Gastroesophageal sphincter (tissue), 3 donors: ENCODE measurements around the gene GIMAP2.

Source experiments
- CTCF ChIP-seq, 4 experiments: fragments of 200-600 bp in 2 of 4; fragments of 450-650 bp in 2 of 4; sonication (generic) in 1 of 4; IDR thresholded peaks; one replicate each; pipeline ENCODE4 v1.5.1; 2017 to 2019; ENCODE audit warnings: antibody characterized with exemption in 4 of 4, mild to moderate bottlenecking in 2 of 4, moderate library complexity in 2 of 4
- EP300 ChIP-seq: sonication (generic); formaldehyde crosslinking; IDR thresholded peaks from one replicate; pipeline ENCODE4 v1.6.1; 2017; ENCODE audit warnings: antibody characterized with exemption, mild to moderate bottlenecking

DNA sequence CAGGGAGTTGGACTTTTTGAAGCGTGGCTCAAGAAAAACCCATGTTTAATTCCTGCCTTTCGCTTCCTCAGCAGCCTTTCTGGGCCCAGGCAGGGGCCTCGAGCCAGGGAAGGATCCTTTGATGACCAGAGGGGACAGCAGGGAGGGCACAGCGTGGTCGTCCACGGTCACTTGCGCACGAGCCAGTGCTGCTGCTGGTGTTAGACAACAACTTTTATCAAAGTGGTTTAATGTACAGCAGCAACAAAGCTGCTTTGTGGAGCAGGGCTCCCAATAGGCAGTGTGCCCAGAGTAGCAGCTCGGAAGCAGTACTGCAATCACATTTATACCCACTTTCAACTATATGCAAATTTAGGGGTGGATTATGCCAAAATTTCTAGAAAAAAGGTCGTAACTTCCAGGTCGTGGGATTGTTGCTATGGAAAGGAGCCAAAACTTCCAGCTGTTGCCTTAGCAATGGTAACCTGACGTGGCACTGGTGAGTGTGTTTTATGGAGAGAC lies 37.0 kb downstream of the GIMAP2 start:
- TF ChIP-seq CTCF (IDR thresholded peaks at IDR 0.05) (no peak), EP300 (no peak)
